Frontal cortex (tissue), 4 donors: ENCODE results near the gene VSIG2. TPM values are rescaled to one million over a fixed set of nuclear protein-coding genes. Genes with fewer than 3 reads are reported as not detected.

Experiments
- DNase-seq, 2 donors: peaks; one replicate each; pipeline ENCODE4 v3.0.0; 2012; ENCODE audit warnings: low spot score in 2 of 2
- FAIRE-seq: peaks from 2 replicates; lab custom pipeline; 2012; peaks lifted over from hg19 to GRCh38; lab: Jason Lieb, UNC
- total RNA-seq: library from RNA; depleted of rRNA; stranded (reverse); fragments of >200 nt; gene quantifications from one replicate; pipeline ENCODE4 v1.2.3, GENCODE V29; 2014
- donor health status: control.
- donor health status: control.
- donor health status: control.

The VSIG2 gene
- total RNA-seq, 1 donor from 2014 or later, result not detected

GRCh38 chr11:124768914-124769313 lies 16.9 kb upstream of the VSIG2 start:
- FAIRE-seq, result no peak
- no peak for DNase-seq

GRCh38 chr11:124766156-124766555 lies 14.1 kb upstream of the VSIG2 start:
- DNase-seq, result no peak
- FAIRE-seq, result no peak

GRCh38 chr11:124763156-124763947 lies 11.3 kb upstream of the VSIG2 start:
- DNase-seq (peak in 1 of 2 donors; percentile 63), FAIRE-seq (no peak)

GRCh38 chr11:124762624-124763155 lies 10.6 kb upstream of the VSIG2 start:
- DNase-seq, result peak in 1 of 2 donors; percentile 44
- FAIRE-seq, result no peak

- peak in 1 of 2 donors; percentile 50 for DNase-seq
These were observed 10.1 kb upstream of the VSIG2 start, which contains the start of gene ESAM for GRCh38 chr11:124762105-124762623. ESAM (minus strand) TSS chr11:124762290; CDS start chr11:124762154, 136 bp downstream.

GRCh38 chr11:124761301-124762104 lies 9.4 kb upstream of the VSIG2 start:
- FAIRE-seq (no peak), DNase-seq (peak in 1 of 2 donors; percentile 33)

More at GRCh38 chr11:124762105-124762623, 10.1 kb upstream of the VSIG2 start, which contains the start of gene ESAM:
- FAIRE-seq, result no peak

GRCh38 chr11:124760806-124761205 lies 8.8 kb upstream of the VSIG2 start:
- FAIRE-seq (no peak), DNase-seq (peak in 1 of 2 donors; percentile 17)

- FAIRE-seq (no peak), DNase-seq (peak in 1 of 2 donors; percentile 33)
These were observed 8.2 kb upstream of the VSIG2 start for GRCh38 chr11:124760205-124760652.

- FAIRE-seq (no peak), DNase-seq (peak in 1 of 2 donors; percentile 31)
These were observed 7.5 kb upstream of the VSIG2 start for GRCh38 chr11:124759266-124760204.

- FAIRE-seq (no peak), DNase-seq (peak; percentile 72 to 79)
These were observed 6.6 kb upstream of the VSIG2 start for GRCh38 chr11:124758355-124759265.

- FAIRE-seq, result no peak
- DNase-seq, result no peak
These were observed 5.3 kb upstream of the VSIG2 start for GRCh38 chr11:124757320-124757719.

- FAIRE-seq (no peak), DNase-seq (no peak)
These were observed 4.7 kb upstream of the VSIG2 start for GRCh38 chr11:124756753-124757227.

GRCh38 chr11:124756033-124756752 lies 4.1 kb upstream of the VSIG2 start:
- FAIRE-seq, result no peak
- no peak for DNase-seq

- FAIRE-seq (no peak), DNase-seq (no peak)
These were observed 2.7 kb upstream of the VSIG2 start for GRCh38 chr11:124754710-124755109.

GRCh38 chr11:124754309-124754708 lies 2.3 kb upstream of the VSIG2 start:
- DNase-seq (peak in 1 of 2 donors; percentile 19), FAIRE-seq (no peak)

GRCh38 chr11:124753624-124754023 lies 1.6 kb upstream of the VSIG2 start:
- DNase-seq, result no peak
- FAIRE-seq, result no peak

GRCh38 chr11:124753205-124753604 lies 1.1 kb upstream of the VSIG2 start:
- no peak for FAIRE-seq

More at GRCh38 chr11:124753205-124753604, 1.1 kb upstream of the VSIG2 start:
- no peak for DNase-seq
